AG09309 (cell line): ENCODE data around the gene ORM2.

ENCODE experiments used
- DNase-seq: peaks from one replicate; pipeline ENCODE4 v3.0.0-alpha.2; 2010; ENCODE audit warnings: low read depth
- H3K4me3 ChIP-seq: 2 replicates; pipeline ENCODE4 v1.5.1; 2011; ENCODE audit warnings: mild to moderate bottlenecking, low read depth, low read length, moderate library complexity; ENCODE audit not compliant: control insufficient read depth
- TF ChIP-seq, protein P1 (sequence below): IDR thresholded peaks from 2 replicates; pipeline ENCODE4 v1.5.1; 2011; ENCODE audit warnings: mild to moderate bottlenecking, low read depth, low read length, inconsistent platforms; ENCODE audit not compliant: insufficient read depth, control insufficient read depth; ENCODE audit errors: missing control alignments

Gene ORM2

DNA sequence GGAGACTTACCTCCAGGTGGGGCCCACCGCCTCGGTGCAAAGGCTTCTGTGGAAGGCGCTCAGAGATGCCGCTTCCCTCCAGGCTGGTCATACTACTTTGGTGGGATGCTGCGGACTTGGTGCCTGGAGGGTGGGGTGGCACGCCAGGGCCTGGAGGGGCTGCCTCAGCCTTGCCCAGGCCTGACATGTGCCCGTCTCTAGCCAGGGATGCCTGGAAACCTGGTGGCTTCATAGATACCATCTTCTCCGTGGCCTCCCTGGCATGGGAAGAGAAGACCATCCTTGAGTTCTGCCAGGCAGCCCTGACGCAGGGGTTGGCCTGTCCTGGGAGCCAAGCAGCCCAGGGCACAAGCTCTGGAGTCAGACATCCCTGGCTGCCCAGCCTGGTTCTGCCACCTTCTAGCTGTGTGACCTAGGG is 28.3 kb downstream of the ORM2 start:
- no peak for DNase-seq
- TF ChIP-seq, protein P1, sequence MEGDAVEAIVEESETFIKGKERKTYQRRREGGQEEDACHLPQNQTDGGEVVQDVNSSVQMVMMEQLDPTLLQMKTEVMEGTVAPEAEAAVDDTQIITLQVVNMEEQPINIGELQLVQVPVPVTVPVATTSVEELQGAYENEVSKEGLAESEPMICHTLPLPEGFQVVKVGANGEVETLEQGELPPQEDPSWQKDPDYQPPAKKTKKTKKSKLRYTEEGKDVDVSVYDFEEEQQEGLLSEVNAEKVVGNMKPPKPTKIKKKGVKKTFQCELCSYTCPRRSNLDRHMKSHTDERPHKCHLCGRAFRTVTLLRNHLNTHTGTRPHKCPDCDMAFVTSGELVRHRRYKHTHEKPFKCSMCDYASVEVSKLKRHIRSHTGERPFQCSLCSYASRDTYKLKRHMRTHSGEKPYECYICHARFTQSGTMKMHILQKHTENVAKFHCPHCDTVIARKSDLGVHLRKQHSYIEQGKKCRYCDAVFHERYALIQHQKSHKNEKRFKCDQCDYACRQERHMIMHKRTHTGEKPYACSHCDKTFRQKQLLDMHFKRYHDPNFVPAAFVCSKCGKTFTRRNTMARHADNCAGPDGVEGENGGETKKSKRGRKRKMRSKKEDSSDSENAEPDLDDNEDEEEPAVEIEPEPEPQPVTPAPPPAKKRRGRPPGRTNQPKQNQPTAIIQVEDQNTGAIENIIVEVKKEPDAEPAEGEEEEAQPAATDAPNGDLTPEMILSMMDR: no peak
- H3K4me3 ChIP-seq: no peak overlapping the region

DNA sequence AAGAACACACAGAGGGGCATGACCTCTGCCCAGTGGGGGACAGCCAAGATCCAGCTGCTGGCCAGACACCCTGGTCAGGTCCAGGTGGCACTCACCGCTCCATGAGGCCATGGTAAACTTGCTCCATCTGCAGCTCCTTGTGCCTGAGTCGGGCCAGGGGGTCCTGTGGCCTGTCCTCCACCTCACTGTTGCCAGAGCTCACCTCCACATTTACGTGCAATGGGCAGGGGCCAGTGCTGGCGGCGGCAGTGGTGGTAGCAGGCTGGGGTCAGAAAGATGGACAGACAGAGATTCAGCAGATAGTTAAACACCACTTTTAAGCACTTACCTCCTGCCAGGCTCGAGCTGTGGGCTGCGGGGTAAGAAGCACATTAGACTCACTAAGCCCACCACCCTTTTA is 30.1 kb downstream of the ORM2 start:
- no peak for DNase-seq
- no peak overlapping the region for H3K4me3 ChIP-seq
- TF ChIP-seq, protein P1: no peak

DNA sequence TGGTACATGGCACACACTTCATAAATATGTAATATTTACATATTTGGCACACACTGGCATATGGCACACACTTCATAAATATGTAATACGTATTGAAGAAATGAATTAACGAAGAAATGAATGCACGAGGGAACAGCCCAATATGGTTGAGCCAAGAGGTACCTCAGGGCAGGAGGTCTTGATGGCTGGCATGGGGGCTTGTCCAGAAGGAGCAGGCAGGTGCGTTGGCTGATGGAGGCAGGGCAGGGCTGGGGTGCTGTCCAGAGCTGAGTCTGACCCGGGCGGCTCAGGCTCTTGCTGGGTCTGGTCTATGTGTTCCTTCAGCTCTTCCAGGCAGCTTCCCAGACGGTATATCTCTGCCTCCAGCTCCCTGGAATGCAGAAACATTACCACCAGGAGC is 31.9 kb downstream of the ORM2 start:
- no peak overlapping the region for H3K4me3 ChIP-seq
- TF ChIP-seq, protein P1: no peak
- no peak for DNase-seq

DNA sequence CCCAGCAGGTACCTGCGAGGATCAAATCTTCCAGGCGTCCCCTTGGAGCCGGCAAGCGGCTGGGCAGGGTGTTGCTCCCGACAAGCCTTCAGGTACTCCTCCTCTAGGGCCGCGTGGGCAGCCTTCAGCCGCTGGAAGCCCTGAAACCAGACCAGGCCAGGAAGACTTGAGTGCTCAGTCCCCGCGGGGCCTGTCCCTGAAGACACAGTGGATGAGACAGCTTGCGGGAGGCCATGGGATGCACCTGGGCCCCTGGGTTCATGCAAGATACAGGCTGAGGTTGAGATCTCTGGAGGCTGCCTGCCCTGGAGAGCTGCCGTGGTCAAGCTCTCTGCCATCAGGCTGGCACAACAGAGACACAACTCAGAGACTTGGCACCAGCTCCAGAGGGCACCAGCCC is 32.7 kb downstream of the ORM2 start:
- no peak overlapping the region for H3K4me3 ChIP-seq
- DNase-seq: no peak
- TF ChIP-seq, protein P1: no peak

DNA sequence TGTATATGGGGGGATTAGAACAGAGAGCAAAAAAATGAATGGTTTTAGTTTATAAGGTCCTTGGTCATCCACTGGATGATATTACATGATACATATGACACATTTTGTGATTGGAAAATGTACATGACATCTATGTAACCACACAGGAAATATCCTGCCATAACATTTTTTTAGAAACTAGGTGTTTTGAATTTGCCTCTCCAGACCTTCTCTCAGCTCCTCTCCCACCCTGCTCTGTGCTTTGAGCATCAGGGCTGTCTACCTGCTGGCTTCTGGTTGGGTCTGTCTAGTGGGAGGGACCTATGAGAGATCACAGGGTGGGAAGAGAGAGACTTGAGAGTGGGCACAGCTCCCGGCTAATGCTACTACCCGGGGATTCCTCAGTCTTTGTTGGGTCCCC is 33.8 kb downstream of the ORM2 start:
- no peak for DNase-seq
- TF ChIP-seq, protein P1: no peak
- no peak overlapping the region for H3K4me3 ChIP-seq

DNA sequence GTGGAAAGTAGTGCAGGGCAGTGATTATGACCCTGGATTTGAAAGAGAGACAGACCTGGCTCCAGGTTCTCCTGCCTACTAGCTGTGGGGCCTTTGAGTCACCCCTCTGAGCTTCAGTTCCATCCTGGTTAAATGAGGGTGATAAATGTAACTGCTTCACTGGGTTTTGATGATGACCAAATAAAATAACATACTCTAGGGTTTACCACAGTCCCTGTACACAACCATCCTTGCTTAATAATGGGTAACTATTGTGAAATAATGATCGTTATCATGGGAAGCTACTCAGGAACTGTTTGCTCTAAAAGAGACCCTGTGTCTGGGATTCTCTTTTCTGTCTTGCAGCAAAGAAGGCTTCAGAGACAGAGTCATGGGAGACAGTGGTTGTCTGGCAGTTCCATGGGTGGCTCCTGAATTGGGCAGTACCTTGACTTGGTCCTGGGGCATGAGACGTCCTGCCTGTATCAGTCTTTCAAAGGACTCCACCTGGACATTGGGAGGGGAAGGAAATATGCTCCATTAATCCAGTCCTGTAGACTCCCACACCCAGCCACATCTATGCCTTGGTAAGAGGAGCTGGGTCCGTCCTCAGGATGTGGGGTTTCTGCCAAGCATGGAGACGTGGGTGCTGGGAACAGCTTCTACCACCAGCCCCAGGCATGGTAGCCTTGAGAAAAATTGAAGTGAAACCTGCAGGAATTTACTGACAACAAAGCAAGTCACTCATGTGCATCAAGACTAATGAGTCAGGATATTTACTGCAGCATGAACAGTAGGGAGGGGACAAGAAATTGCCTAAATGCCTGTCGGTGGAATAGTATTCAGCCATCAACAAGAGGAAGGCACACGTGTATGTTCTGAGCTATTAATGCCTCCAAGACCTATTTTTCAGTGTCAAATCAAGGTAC is 34.7 kb downstream of the ORM2 start:
- no peak overlapping the region for H3K4me3 ChIP-seq

More for the DNA sequence above, 34.7 kb downstream of the ORM2 start:
- peak; percentile 87 for DNase-seq
- TF ChIP-seq, protein P1: no peak
